Lower leg skin (tissue), 3 donors: ENCODE data around the gene DNAH14.
"Not testable (repeated sequence)": the region's sequence is repeated elsewhere in the genome, so short reads cannot be mapped to it uniquely, and the experiment has no call there.

Source experiments
- POLR2A ChIP-seq, 2 donors: fragments of 450-650 bp; IDR thresholded peaks; one replicate each; pipeline ENCODE4 v1.6.1; 2016 to 2017; ENCODE audit warnings: antibody characterized with exemption in 2 of 2, mild to moderate bottlenecking in 1 of 2, moderate library complexity in 1 of 2
- TF ChIP-seq, protein P1 (sequence below), 3 donors: fragments of 450-650 bp; IDR thresholded peaks; one replicate each; pipeline ENCODE4 v1.5.1; 2016; ENCODE audit warnings: antibody characterized with exemption in 3 of 3, mild to moderate bottlenecking in 3 of 3, moderate library complexity in 2 of 3

DNA sequence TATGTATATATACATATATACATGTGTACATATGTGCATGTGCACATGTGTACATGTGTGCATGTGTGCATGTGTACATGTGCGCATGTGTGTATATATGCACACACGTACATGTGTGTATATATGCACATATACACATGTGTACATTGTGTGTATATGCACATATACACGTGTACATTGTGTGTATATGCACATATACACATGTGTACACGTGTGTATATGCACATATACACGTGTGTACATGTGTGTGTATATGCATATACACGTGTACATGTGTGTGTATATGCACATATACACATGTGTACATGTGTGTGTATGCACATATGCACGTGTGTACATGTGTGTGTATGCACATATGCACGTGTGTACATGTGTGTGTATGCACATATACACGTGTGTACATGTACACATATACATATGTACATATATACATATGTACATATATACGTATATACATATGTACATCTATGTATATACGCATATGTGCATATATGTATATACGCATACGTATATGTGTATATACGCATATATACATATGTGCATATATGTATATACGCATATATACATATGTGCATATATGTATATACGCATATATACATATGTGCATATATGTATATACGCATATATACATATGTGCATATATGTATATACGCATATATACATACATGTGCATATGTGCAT lies 405.8 kb downstream of the DNAH14 start:
- TF ChIP-seq, protein P1, sequence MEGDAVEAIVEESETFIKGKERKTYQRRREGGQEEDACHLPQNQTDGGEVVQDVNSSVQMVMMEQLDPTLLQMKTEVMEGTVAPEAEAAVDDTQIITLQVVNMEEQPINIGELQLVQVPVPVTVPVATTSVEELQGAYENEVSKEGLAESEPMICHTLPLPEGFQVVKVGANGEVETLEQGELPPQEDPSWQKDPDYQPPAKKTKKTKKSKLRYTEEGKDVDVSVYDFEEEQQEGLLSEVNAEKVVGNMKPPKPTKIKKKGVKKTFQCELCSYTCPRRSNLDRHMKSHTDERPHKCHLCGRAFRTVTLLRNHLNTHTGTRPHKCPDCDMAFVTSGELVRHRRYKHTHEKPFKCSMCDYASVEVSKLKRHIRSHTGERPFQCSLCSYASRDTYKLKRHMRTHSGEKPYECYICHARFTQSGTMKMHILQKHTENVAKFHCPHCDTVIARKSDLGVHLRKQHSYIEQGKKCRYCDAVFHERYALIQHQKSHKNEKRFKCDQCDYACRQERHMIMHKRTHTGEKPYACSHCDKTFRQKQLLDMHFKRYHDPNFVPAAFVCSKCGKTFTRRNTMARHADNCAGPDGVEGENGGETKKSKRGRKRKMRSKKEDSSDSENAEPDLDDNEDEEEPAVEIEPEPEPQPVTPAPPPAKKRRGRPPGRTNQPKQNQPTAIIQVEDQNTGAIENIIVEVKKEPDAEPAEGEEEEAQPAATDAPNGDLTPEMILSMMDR (IDR thresholded peaks at IDR 0.05): not testable (repeated sequence)
- TF ChIP-seq POLR2A (IDR thresholded peaks at IDR 0.05): not testable (repeated sequence)
